K562 (cell line): ENCODE data around the gene GOLGA2. TPM values are rescaled to one million over a fixed set of nuclear protein-coding genes. Genes with fewer than 3 reads are reported as not detected.
A peak's percentile ranks its signal among the peaks of the same experiment; 100 is the strongest.

Experiments
- BRD4 ChIP-seq: fragments of 200-600 bp; sonication (generic); IDR thresholded peaks from 2 replicates; pipeline ENCODE4 v1.6.1; 2017; ENCODE audit warnings: inconsistent platforms
- ELF2 ChIP-seq: fragments of 250-450 bp; sonication (Bioruptor Pico); IDR thresholded peaks from 2 replicates; pipeline ENCODE4 v1.5.0; 2021; ENCODE audit warnings: mild to moderate bottlenecking
- ELK3 ChIP-seq: fragments of 450-650 bp; formaldehyde crosslinking; IDR thresholded peaks from 2 replicates; pipeline ENCODE4 v1.4.0; 2020; ENCODE audit warnings: mild to moderate bottlenecking
- FOXA3 ChIP-seq, 2 experiments: fragments of 450-650 bp in 1 of 2; sonication (generic) in 1 of 2; formaldehyde crosslinking; IDR thresholded peaks in 1 of 2; conservative IDR thresholded peaks in 1 of 2; 2 replicates each; pipeline versions ENCODE4 v1.4.0 to v1.8.0; 2020 to 2022; ENCODE audit warnings: mild to moderate bottlenecking in 2 of 2, missing genetic modification reagents in 1 of 2
- GTF2A2 ChIP-seq: IDR thresholded peaks from 2 replicates; pipeline ENCODE4 v1.6.1; 2016; ENCODE audit warnings: mild to moderate bottlenecking, missing genetic modification characterization, missing compliant biosample characterization
- HDAC8 ChIP-seq: fragments of 450-650 bp; IDR thresholded peaks from 2 replicates; pipeline ENCODE4 v1.6.1; 2016; ENCODE audit warnings: mild to moderate bottlenecking, missing genetic modification characterization, moderate library complexity, missing compliant biosample characterization
- ILF3 ChIP-seq: fragments of 450-650 bp; IDR thresholded peaks from 2 replicates; pipeline ENCODE4 v1.6.1; 2018; ENCODE audit warnings: antibody characterized with exemption, mild to moderate bottlenecking, moderate library complexity, borderline replicate concordance
- KHSRP ChIP-seq: fragments of 450-650 bp; IDR thresholded peaks from 2 replicates; pipeline ENCODE4 v1.6.1; 2017
- MCM7 ChIP-seq, 2 experiments: fragments of 450-650 bp; IDR thresholded peaks; 2 replicates each; pipeline ENCODE4 v1.6.1; 2016 to 2018
- NCOA4 ChIP-seq: fragments of 450-650 bp; IDR thresholded peaks from 2 replicates; pipeline ENCODE4 v1.6.1; 2018; ENCODE audit warnings: mild to moderate bottlenecking; ENCODE audit not compliant: partially characterized antibody
- NFE2 ChIP-seq: IDR thresholded peaks from 2 replicates; pipeline ENCODE4 v1.6.1; 2014; ENCODE audit warnings: antibody characterized with exemption, low read depth
- NFYB ChIP-seq: IDR thresholded peaks from 2 replicates; pipeline ENCODE4 v1.6.1; 2011; ENCODE audit warnings: mild to moderate bottlenecking, moderate library complexity; ENCODE audit not compliant: insufficient read length; ENCODE audit errors: extremely low read depth
- POLR2G ChIP-seq: fragments of 200-400 bp; formaldehyde crosslinking; IDR thresholded peaks from 2 replicates; pipeline ENCODE4 v1.6.1; 2017; ENCODE audit warnings: low read depth, mild to moderate bottlenecking, antibody characterized with exemption, low read length, moderate library complexity
- PTRF ChIP-seq: fragments of 450-650 bp; IDR thresholded peaks from 2 replicates; pipeline ENCODE4 v1.6.1; 2016; ENCODE audit warnings: mild to moderate bottlenecking, missing genetic modification characterization, missing compliant biosample characterization
- SREBF2 ChIP-seq: sonication (generic); formaldehyde crosslinking; IDR thresholded peaks from 2 replicates; pipeline ENCODE4 v1.4.0; 2020; ENCODE audit warnings: mild to moderate bottlenecking, missing genetic modification reagents
- TCFL5 ChIP-seq: fragments of 250-450 bp; sonication (Bioruptor Pico); conservative IDR thresholded peaks from 2 replicates; pipeline ENCODE4 v1.6.1; 2021; ENCODE audit warnings: mild to moderate bottlenecking, moderate library complexity, matching md5 sums
- TSC22D4 ChIP-seq: fragments of 450-650 bp; IDR thresholded peaks from 2 replicates; pipeline ENCODE4 v1.6.1; 2016; ENCODE audit warnings: missing genetic modification characterization, missing biosample characterization, control low read depth
- XRCC3 ChIP-seq: fragments of 450-650 bp; IDR thresholded peaks from 2 replicates; pipeline ENCODE4 v1.6.1; 2017; ENCODE audit warnings: mild to moderate bottlenecking, moderate library complexity
- ZNF347 ChIP-seq: fragments of 450-650 bp; formaldehyde crosslinking; IDR thresholded peaks from 2 replicates; pipeline ENCODE4 v1.4.0; 2020; ENCODE audit warnings: low read depth, mild to moderate bottlenecking, moderate library complexity
- ZNF77 ChIP-seq: fragments of 250-450 bp; sonication (Bioruptor Pico); IDR thresholded peaks from 2 replicates; pipeline ENCODE4 v1.5.0; 2020
- polyA plus RNA-seq, 8 experiments: library from polyadenylated mRNA; depleted of rRNA in 4 of 8; stranded (reverse) in 5 of 8; unstranded in 3 of 8; fragments of >200 nt; fragmentation: Nextera tagmentation in 2 of 8; fragmentation: Illumina TruSeq in 1 of 8; extraction: Ambion mirVana in 2 of 8; extraction: Trizol in 1 of 8; gene quantifications; 2 replicates each; pipeline versions ENCODE4 v1.2.1 to v1.2.3, GENCODE V29; 2011 to 2014; ENCODE audit warnings: inconsistent platforms in 1 of 8, missing spikeins in 1 of 8
- total RNA-seq, 7 experiments: library from RNA; depleted of rRNA in 6 of 7; stranded (reverse); fragments of >200 nt in 6 of 7; fragmentation: Illumina TruSeq in 2 of 7; extraction: Trizol in 2 of 7; gene quantifications; 2 replicates each; pipeline versions ENCODE4 v1.2.1 to v1.2.3, GENCODE V29; 2011 to 2021; ENCODE audit warnings: low replicate concordance in 1 of 7
- TF ChIP-seq, protein P1 (sequence below): fragments of 450-650 bp; formaldehyde crosslinking; conservative IDR thresholded peaks from 2 replicates; pipeline ENCODE4 v1.4.0; 2022; ENCODE audit warnings: mild to moderate bottlenecking, missing genetic modification characterization
- TF ChIP-seq, protein P2 (sequence below): fragments of 450-650 bp; IDR thresholded peaks from 2 replicates; pipeline ENCODE4 v1.6.1; 2018; ENCODE audit not compliant: partially characterized antibody

Gene GOLGA2
- total and polyA plus RNA-seq, 9 of the 15 experiments (the other 6 are each of a cell fraction or from before 2014, with no cell fraction given) = 15.7 to 138 (median 76.0) TPM

DNA sequence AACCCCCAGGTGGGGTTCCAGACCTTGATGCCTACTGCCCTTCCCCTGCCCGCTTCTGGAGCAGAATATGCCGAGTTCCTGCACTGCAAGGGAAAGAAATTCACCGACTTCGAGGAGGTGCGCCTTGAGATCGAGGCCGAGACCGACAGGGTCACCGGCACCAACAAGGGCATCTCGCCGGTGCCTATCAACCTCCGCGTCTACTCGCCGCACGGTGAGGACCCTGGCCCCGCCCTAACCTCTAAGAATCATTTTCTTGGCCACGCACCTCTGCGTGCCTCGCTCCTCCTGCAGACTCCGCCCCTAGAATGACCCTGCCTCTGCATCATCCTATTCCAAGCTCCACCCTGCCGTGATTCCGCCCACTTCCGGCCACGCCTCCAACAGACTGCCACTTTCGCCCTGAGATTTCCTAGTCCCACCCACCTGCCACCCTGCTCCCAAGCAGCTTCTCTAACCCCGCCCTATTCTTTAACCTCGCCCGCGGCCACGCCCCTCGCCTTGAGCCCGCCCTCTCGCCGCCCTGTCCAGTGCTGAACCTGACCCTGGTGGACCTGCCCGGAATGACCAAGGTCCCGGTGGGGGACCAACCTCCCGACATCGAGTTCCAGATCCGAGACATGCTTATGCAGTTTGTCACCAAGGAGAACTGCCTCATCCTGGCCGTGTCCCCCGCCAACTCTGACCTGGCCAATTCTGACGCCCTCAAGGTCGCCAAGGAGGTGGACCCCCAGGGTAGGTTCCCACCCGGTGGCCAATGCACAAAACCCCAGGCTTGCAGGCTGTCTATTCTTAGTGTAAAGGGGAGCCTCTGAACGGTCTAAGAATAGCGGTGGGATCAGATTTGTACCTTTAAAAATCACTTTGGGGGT is 57.1 kb downstream of the GOLGA2 start (continued):
- TF ChIP-seq POLR2G (no peak), ELK3 (CRISPR knock-in tag) (no peak), FOXA3 (CRISPR knock-in tag; conservative IDR thresholded peaks at IDR 0.05 in 1 of 2, IDR thresholded peaks at IDR 0.05 in 1 of 2) (no peak), TCFL5 (CRISPR knock-in tag) (no peak), ILF3 (no peak), ELF2 (CRISPR knock-in tag) (0 out of 2 replicates have a peak, but pooled peaks have one; percentile 51), NFE2 (no peak), NFYB (no peak), ZNF347 (no peak), HDAC8 (0 out of 2 replicates have a peak, but pooled peaks have one; percentile 70), NCOA4 (no peak), GTF2A2 (no peak), BRD4 (no peak), PTRF (tag) (no peak), XRCC3 (no peak), KHSRP (no peak), SREBF2 (CRISPR knock-in tag) (no peak), MCM7 (IDR thresholded peaks at IDR 0.05) (no peak), ZNF77 (CRISPR knock-in tag) (no peak), TSC22D4 (tag) (no peak)
- TF ChIP-seq, protein P1, sequence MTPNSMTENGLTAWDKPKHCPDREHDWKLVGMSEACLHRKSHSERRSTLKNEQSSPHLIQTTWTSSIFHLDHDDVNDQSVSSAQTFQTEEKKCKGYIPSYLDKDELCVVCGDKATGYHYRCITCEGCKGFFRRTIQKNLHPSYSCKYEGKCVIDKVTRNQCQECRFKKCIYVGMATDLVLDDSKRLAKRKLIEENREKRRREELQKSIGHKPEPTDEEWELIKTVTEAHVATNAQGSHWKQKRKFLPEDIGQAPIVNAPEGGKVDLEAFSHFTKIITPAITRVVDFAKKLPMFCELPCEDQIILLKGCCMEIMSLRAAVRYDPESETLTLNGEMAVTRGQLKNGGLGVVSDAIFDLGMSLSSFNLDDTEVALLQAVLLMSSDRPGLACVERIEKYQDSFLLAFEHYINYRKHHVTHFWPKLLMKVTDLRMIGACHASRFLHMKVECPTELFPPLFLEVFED (CRISPR knock-in tag) = peak; percentile 89; the same call in 1 of the 2 replicates
- TF ChIP-seq, protein P2, sequence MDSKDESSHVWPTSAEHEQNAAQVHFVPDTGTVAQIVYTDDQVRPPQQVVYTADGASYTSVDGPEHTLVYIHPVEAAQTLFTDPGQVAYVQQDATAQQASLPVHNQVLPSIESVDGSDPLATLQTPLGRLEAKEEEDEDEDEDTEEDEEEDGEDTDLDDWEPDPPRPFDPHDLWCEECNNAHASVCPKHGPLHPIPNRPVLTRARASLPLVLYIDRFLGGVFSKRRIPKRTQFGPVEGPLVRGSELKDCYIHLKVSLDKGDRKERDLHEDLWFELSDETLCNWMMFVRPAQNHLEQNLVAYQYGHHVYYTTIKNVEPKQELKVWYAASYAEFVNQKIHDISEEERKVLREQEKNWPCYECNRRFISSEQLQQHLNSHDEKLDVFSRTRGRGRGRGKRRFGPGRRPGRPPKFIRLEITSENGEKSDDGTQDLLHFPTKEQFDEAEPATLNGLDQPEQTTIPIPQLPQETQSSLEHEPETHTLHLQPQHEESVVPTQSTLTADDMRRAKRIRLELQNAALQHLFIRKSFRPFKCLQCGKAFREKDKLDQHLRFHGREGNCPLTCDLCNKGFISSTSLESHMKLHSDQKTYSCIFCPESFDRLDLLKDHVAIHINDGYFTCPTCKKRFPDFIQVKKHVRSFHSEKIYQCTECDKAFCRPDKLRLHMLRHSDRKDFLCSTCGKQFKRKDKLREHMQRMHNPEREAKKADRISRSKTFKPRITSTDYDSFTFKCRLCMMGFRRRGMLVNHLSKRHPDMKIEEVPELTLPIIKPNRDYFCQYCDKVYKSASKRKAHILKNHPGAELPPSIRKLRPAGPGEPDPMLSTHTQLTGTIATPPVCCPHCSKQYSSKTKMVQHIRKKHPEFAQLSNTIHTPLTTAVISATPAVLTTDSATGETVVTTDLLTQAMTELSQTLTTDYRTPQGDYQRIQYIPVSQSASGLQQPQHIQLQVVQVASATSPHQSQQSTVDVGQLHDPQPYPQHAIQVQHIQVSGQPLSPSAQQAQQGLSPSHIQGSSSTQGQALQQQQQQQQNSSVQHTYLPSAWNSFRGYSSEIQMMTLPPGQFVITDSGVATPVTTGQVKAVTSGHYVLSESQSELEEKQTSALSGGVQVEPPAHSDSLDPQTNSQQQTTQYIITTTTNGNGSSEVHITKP = no peak
